HEK293 (cell line): Measurements from ENCODE around the gene IRF2.

ENCODE experiments used
- CTCF ChIA-PET: fragments of 350-600 bp; formaldehyde crosslinking; extraction: SDS; loops from one replicate; lab custom pipeline; 2021; ENCODE audit warnings: antibody characterized with exemption; lab: Yijun Ruan, JAX
- POLR2A ChIA-PET: fragments of 300-600 bp; formaldehyde crosslinking; extraction: SDS; loops from one replicate; lab custom pipeline; 2020; ENCODE audit warnings: antibody characterized with exemption, inconsistent platforms; lab: Yijun Ruan, JAX
- H3K27ac ChIP-seq: fragments of 200-500 bp; sonication (Bioruptor generic); 2 replicates; pipeline ENCODE4 v1.5.1; 2014; ENCODE audit warnings: low read depth, low read length, control low read depth, inconsistent platforms; ENCODE audit errors: extremely low read depth
- H3K36me3 ChIP-seq, 2 experiments: fragments of 200-500 bp in 1 of 2; sonication (Bioruptor generic) in 1 of 2; 1 replicate in 1 of 2; 2 replicates in 1 of 2; pipeline ENCODE4 v1.5.1; 2014 to 2017; ENCODE audit warnings: inconsistent platforms in 2 of 2, low read length in 2 of 2; ENCODE audit not compliant: control insufficient read depth in 2 of 2, insufficient read depth in 1 of 2
- H3K4me1 ChIP-seq: fragments of 200-500 bp; sonication (Bioruptor generic); 2 replicates; pipeline ENCODE4 v1.5.1; 2014; ENCODE audit warnings: mild to moderate bottlenecking, low read length, inconsistent platforms; ENCODE audit not compliant: control insufficient read depth, insufficient read depth
- H3K4me3 ChIP-seq: 2 replicates; pipeline ENCODE4 v1.5.1; 2011; ENCODE audit warnings: low read depth, mild to moderate bottlenecking, control low read depth, low read length, moderate library complexity
- H3K9me3 ChIP-seq: fragments of 200-500 bp; sonication (Bioruptor generic); 2 replicates; pipeline ENCODE4 v1.5.1; 2014; ENCODE audit warnings: low read depth, low read length, inconsistent platforms; ENCODE audit not compliant: control insufficient read depth, insufficient read depth
- KLF9 ChIP-seq: fragments of 450-650 bp; formaldehyde crosslinking; IDR thresholded peaks from 2 replicates; pipeline ENCODE4 v1.5.1; 2016; ENCODE audit warnings: missing biosample characterization, missing genetic modification characterization, low read depth
- OSR2 ChIP-seq: fragments of 450-650 bp; formaldehyde crosslinking; IDR thresholded peaks from 2 replicates; pipeline ENCODE4 v1.5.1; 2016; ENCODE audit warnings: missing biosample characterization, missing genetic modification characterization
- PBX3 ChIP-seq: sonication (generic); formaldehyde crosslinking; IDR thresholded peaks from 2 replicates; pipeline ENCODE4 v1.8.1; 2022; ENCODE audit warnings: mild to moderate bottlenecking, moderate library complexity, missing genetic modification reagents
- ZBTB21 ChIP-seq: fragments of 450-650 bp; formaldehyde crosslinking; IDR thresholded peaks from 2 replicates; pipeline ENCODE4 v1.5.1; 2017; ENCODE audit warnings: missing biosample characterization, missing genetic modification characterization
- ZNF138 ChIP-seq: fragments of 450-650 bp; formaldehyde crosslinking; IDR thresholded peaks from 2 replicates; pipeline ENCODE4 v1.5.1; 2016; ENCODE audit warnings: missing biosample characterization, missing genetic modification characterization, borderline replicate concordance
- ZNF146 ChIP-seq: fragments of 450-650 bp; formaldehyde crosslinking; IDR thresholded peaks from 2 replicates; pipeline ENCODE4 v1.5.1; 2016; ENCODE audit warnings: missing biosample characterization, missing genetic modification characterization
- ZNF16 ChIP-seq: fragments of 450-650 bp; formaldehyde crosslinking; IDR thresholded peaks from 2 replicates; pipeline ENCODE4 v1.5.1; 2016; ENCODE audit warnings: low read depth, missing biosample characterization, missing genetic modification characterization
- ZNF175 ChIP-seq: fragments of 450-650 bp; formaldehyde crosslinking; IDR thresholded peaks from 2 replicates; pipeline ENCODE4 v1.5.1; 2016; ENCODE audit warnings: missing biosample characterization, missing genetic modification characterization
- ZNF214 ChIP-seq: fragments of 450-650 bp; formaldehyde crosslinking; IDR thresholded peaks from 2 replicates; pipeline ENCODE4 v1.5.1; 2017; ENCODE audit warnings: missing biosample characterization, mild to moderate bottlenecking, missing genetic modification characterization, borderline replicate concordance
- ZNF37A ChIP-seq: fragments of 450-650 bp; IDR thresholded peaks from 2 replicates; pipeline ENCODE4 v1.5.1; 2018; ENCODE audit warnings: missing biosample characterization, missing genetic modification characterization
- ZNF514 ChIP-seq: fragments of 450-650 bp; formaldehyde crosslinking; IDR thresholded peaks from 2 replicates; pipeline ENCODE4 v1.5.1; 2016; ENCODE audit warnings: missing biosample characterization, missing genetic modification characterization
- ZNF518A ChIP-seq: fragments of 450-650 bp; formaldehyde crosslinking; conservative IDR thresholded peaks from 2 replicates; pipeline ENCODE4 v1.5.1; 2016; ENCODE audit warnings: low read depth, missing biosample characterization, missing genetic modification characterization
- ZNF560 ChIP-seq: fragments of 450-650 bp; formaldehyde crosslinking; IDR thresholded peaks from 2 replicates; pipeline ENCODE4 v1.5.1; 2017; ENCODE audit warnings: missing biosample characterization, missing genetic modification characterization, borderline replicate concordance
- ZNF580 ChIP-seq: fragments of 450-650 bp; formaldehyde crosslinking; IDR thresholded peaks from 2 replicates; pipeline ENCODE4 v1.5.1; 2016; ENCODE audit warnings: missing biosample characterization, missing genetic modification characterization
- ZNF600 ChIP-seq: fragments of 450-650 bp; formaldehyde crosslinking; IDR thresholded peaks from 2 replicates; pipeline ENCODE4 v1.5.1; 2016; ENCODE audit warnings: missing biosample characterization, missing genetic modification characterization
- ZNF621 ChIP-seq: fragments of 450-650 bp; formaldehyde crosslinking; IDR thresholded peaks from 2 replicates; pipeline ENCODE4 v1.5.1; 2017; ENCODE audit warnings: missing biosample characterization, missing genetic modification characterization
- ZNF624 ChIP-seq: fragments of 450-650 bp; formaldehyde crosslinking; IDR thresholded peaks from 2 replicates; pipeline ENCODE4 v1.5.1; 2017; ENCODE audit warnings: missing biosample characterization, missing genetic modification characterization
- ZNF664 ChIP-seq: fragments of 450-650 bp; formaldehyde crosslinking; IDR thresholded peaks from 2 replicates; pipeline ENCODE4 v1.5.1; 2016; ENCODE audit warnings: missing biosample characterization, missing genetic modification characterization
- ZNF701 ChIP-seq: fragments of 450-650 bp; formaldehyde crosslinking; IDR thresholded peaks from 2 replicates; pipeline ENCODE4 v1.5.1; 2016; ENCODE audit warnings: missing biosample characterization, missing genetic modification characterization
- ZNF837 ChIP-seq: fragments of 450-650 bp; formaldehyde crosslinking; IDR thresholded peaks from 2 replicates; pipeline ENCODE4 v1.5.1; 2016; ENCODE audit warnings: missing biosample characterization, missing genetic modification characterization
- ZNF843 ChIP-seq: fragments of 450-650 bp; formaldehyde crosslinking; IDR thresholded peaks from 2 replicates; pipeline ENCODE4 v1.5.1; 2016; ENCODE audit warnings: missing biosample characterization, missing genetic modification characterization

IRF2 gene

GRCh38 chr4:184422378-184422777 lies 52.0 kb downstream of the IRF2 start:
- Histone ChIP-seq H3K36me3 (peaks cover 0 to 59% of the 10 kb centered on the region in 2 experiments; a peak in 1 of 3 replicates), H3K9me3 (no peaks in the 10 kb centered on the region), H3K4me3 (no peak overlapping the region), H3K27ac (no peak overlapping the region), H3K4me1 (no peaks in the 10 kb centered on the region)
- no peak for TF ChIP-seq ZNF175 (tag by site-specific recombination)
- TF ChIP-seq ZNF146 (tag by site-specific recombination): peak; percentile 74
- no peak for TF ChIP-seq ZNF580 (tag by site-specific recombination)
- no peak for TF ChIP-seq ZNF514
- POLR2A ChIA-PET: no interaction called here
- CTCF ChIA-PET: no interaction called here

GRCh38 chr4:184421533-184422155 lies 52.7 kb downstream of the IRF2 start:
- no peak overlapping the region for H3K27ac ChIP-seq
- peaks cover 0 to 54% of the 10 kb centered on the region in 2 experiments; a peak in 2 of 3 replicates for H3K36me3 ChIP-seq
- H3K4me3 ChIP-seq: no peak overlapping the region
- TF ChIP-seq OSR2 (tag by site-specific recombination) (no peak), ZNF138 (no peak), KLF9 (tag by site-specific recombination) (no peak), ZNF514 (no peak), ZNF621 (tag by site-specific recombination) (no peak), ZNF16 (tag by site-specific recombination) (no peak), PBX3 (CRISPR knock-in tag) (no peak), ZNF701 (no peak), ZNF664 (no peak), ZNF843 (tag by site-specific recombination) (no peak), ZNF837 (no peak), ZNF624 (no peak)
- ChIA-PET CTCF (no interaction called here), POLR2A (no interaction called here)
- H3K4me1 ChIP-seq: no peaks in the 10 kb centered on the region
- no peaks in the 10 kb centered on the region for H3K9me3 ChIP-seq

GRCh38 chr4:184420881-184421416 lies 53.4 kb downstream of the IRF2 start:
- Histone ChIP-seq H3K4me3 (no peak overlapping the region), H3K36me3 (peaks cover 0 to 49% of the 10 kb centered on the region in 2 experiments; a peak in 2 of 3 replicates), H3K4me1 (no peaks in the 10 kb centered on the region), H3K27ac (no peak overlapping the region), H3K9me3 (no peaks in the 10 kb centered on the region)
- TF ChIP-seq ZBTB21 (tag by site-specific recombination) (no peak), ZNF624 (no peak), ZNF16 (tag by site-specific recombination) (no peak), ZNF600 (tag by site-specific recombination) (no peak), ZNF214 (tag by site-specific recombination) (no peak), ZNF518A (tag by site-specific recombination) (no peak), ZNF560 (no peak), ZNF37A (tag by site-specific recombination) (no peak)
- ChIA-PET POLR2A (no interaction called here), CTCF (no interaction called here)
